ENCODE data around the gene KIF18B.

KIF18B gene

GRCh38 chr17:44947461-44948314, at the start of gene KIF18B:
Gene KIF18B, minus strand, starts transcription at chr17:44947773. Its CDS starts 11,429 bp downstream, at chr17:44936344.
- peak; percentile 77 for DNase-seq (ENCODE audit: low read depth, low spot score)

DNA sequence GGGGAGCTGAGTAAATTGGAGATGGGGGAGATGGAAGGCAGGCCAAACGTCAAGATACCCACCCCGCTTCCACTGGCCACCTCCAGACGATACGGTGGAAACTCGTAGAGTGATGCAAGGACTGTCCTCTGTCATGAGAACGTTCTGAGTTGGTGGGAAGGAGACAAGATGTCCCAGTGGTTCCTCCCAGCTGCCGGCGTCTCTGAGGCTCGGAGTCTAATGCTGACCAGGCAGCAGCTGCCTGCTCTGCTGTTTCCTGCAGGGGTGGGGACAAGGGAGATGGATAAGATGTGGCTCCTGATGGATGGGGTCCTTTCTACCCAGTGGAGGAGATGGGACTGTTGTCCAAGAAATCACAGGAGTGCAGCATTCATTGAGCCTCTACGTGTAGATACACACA, 48.7 kb upstream of the KIF18B start:
- DNase-seq (ENCODE audit: low read depth, low spot score): no peak

- no peak for DNase-seq (ENCODE audit: low read depth, low spot score)
These were observed 47.9 kb upstream of the KIF18B start for GRCh38 chr17:44995436-44996001.

GRCh38 chr17:44992242-44992939, 44.8 kb upstream of the KIF18B start:
- DNase-seq (ENCODE audit: low read depth, low spot score): no peak

GRCh38 chr17:44990994-44991393, 43.4 kb upstream of the KIF18B start:
- DNase-seq (ENCODE audit: low read depth, low spot score): no peak

- no peak for DNase-seq (ENCODE audit: low read depth, low spot score)
These were observed 42.1 kb upstream of the KIF18B start for GRCh38 chr17:44989552-44990138.

DNA sequence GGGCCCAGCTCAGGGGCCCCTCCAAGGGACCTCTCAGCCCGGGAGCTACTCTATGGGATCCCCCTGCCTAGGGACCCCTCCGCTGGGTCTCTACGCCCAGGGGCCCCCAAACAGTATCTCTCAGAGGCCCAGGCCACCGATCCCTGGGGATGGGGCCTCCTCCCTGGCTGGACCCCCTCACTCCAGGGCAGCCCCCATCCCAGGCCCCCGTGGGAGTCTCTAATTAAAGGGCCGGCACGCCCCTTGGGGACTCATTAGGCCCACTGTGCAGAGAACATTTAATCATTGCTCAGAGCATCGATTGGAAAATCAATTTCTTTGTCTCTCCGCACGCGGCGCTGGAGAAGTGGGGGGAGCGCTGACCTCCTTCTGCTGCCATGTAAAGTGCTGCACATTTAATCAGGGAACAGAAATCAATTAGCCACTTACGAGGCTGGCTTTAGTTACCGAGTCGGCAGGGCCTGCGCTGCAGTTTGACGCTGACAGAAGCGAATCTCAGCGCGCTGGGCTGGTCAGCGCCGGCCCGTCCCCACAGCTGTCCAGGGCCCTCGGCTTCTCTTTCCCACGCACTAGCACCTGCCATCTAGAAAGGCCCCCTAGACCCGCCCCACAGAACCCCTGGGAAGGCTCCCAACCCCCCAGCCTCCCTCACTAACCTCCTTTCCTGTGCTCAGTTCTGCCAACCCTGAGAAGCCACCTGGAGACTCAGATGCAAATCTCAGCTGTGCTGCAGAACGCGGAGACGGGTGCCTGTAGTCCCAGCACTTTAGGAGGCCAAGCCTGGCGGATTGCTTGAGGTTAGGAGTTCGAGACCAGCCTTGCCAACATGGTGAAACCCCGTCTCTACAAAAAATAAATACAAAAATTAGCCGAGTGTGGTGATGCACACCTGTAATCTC, 40.7 kb upstream of the KIF18B start:
- no peak for DNase-seq (ENCODE audit: low read depth, low spot score)

- no peak for DNase-seq (ENCODE audit: low read depth, low spot score)
These were observed 36.0 kb upstream of the KIF18B start for GRCh38 chr17:44983563-44983962.

GRCh38 chr17:44982113-44982702, 34.6 kb upstream of the KIF18B start:
- DNase-seq (ENCODE audit: low read depth, low spot score): no peak

- peak; percentile 72 for DNase-seq (ENCODE audit: low read depth, low spot score)
These were observed 33.8 kb upstream of the KIF18B start for GRCh38 chr17:44981221-44981968.

GRCh38 chr17:44979426-44979995, 31.9 kb upstream of the KIF18B start:
- DNase-seq (ENCODE audit: low read depth, low spot score): no peak

GRCh38 chr17:44978807-44979206, 31.2 kb upstream of the KIF18B start:
- no peak for DNase-seq (ENCODE audit: low read depth, low spot score)

GRCh38 chr17:44977814-44978550, 30.4 kb upstream of the KIF18B start:
- no peak for DNase-seq (ENCODE audit: low read depth, low spot score)

DNA sequence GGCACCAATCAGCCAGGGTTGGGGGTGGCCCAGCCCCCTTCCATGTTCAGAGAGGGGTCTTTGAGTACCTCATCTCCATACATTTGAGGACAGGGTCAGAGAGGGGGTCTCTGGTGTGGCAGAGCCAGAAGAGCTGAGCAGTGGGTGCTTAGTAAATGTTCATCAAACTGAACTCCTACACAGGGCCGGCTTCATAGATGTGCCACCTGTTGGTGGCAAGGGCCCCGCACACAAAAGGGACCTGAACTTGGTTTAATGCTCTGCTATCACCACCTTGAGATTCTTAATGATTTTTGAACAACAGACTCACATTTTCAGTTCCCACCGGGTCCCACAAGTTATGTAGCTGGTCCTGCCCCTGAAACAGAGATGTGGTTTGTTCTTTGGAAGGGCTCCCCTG, 29.5 kb upstream of the KIF18B start:
- no peak for DNase-seq (ENCODE audit: low read depth, low spot score)

- no peak for DNase-seq (ENCODE audit: low read depth, low spot score)
These were observed 28.6 kb upstream of the KIF18B start for GRCh38 chr17:44976206-44976605.

DNA sequence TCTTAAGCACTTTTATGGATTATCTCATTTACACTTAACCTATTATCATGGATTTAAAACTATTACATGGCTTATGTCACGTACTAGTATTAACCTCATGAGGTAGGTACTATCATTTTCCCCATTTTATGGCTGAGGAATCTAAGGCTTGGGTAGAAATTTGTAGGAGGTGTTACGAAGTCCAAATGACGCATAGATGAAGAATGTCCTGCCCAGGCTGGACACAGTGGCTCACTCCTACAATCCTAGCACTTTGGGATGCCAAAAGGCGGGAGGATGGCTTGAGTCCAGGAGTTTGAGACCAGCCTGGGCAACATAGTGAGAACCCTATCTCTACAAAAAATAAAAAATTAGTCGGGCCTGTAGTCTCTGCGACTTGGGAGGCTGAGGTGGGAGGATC, 25.4 kb upstream of the KIF18B start:
- DNase-seq (ENCODE audit: low read depth, low spot score): no peak

GRCh38 chr17:44971776-44972483, 24.4 kb upstream of the KIF18B start:
- no peak for DNase-seq (ENCODE audit: low read depth, low spot score)

GRCh38 chr17:44970136-44970741, 22.7 kb upstream of the KIF18B start:
- no peak for DNase-seq (ENCODE audit: low read depth, low spot score)

All from smooth muscle cell of the brain vasculature (primary cell).